Suprapubic skin (tissue), 4 donors: Measurements from ENCODE around the gene BACH1. TPM values are rescaled to one million over a fixed set of nuclear protein-coding genes. Genes with fewer than 3 reads are reported as not detected.

Source experiments
- DNase-seq, 2 donors: peaks; one replicate each; pipeline ENCODE4 v3.0.0-alpha.2; 2019; ENCODE audit warnings: low spot score in 2 of 2
- H3K27ac ChIP-seq: fragments of 200-600 bp; sonication (generic); one replicate; pipeline ENCODE4 v1.5.1; 2019
- H3K27me3 ChIP-seq: fragments of 200-600 bp; sonication (generic); one replicate; pipeline ENCODE4 v1.5.1; 2019
- H3K36me3 ChIP-seq: fragments of 200-600 bp; sonication (generic); one replicate; pipeline ENCODE4 v1.5.1; 2019
- H3K4me1 ChIP-seq: fragments of 200-600 bp; sonication (generic); one replicate; pipeline ENCODE4 v1.5.1; 2019
- H3K4me3 ChIP-seq: fragments of 200-600 bp; sonication (generic); one replicate; pipeline ENCODE4 v1.5.1; 2019; ENCODE audit warnings: mild to moderate bottlenecking
- H3K9me3 ChIP-seq: fragments of 200-600 bp; sonication (generic); one replicate; pipeline ENCODE4 v1.5.1; 2019
- EP300 ChIP-seq: sonication (generic); formaldehyde crosslinking; IDR thresholded peaks from one replicate; pipeline ENCODE4 v1.6.1; 2017; ENCODE audit warnings: antibody characterized with exemption
- POLR2A ChIP-seq, 2 donors: fragments of 450-650 bp; IDR thresholded peaks; one replicate each; pipeline ENCODE4 v1.6.1; 2017; ENCODE audit warnings: antibody characterized with exemption in 2 of 2, mild to moderate bottlenecking in 2 of 2, moderate library complexity in 2 of 2
- POLR2AphosphoS5 ChIP-seq, 3 donors: sonication (generic); formaldehyde crosslinking; IDR thresholded peaks; one replicate each; pipeline ENCODE4 v1.6.1; 2017; ENCODE audit warnings: antibody characterized with exemption in 3 of 3
- WGBS: methylation state at CpG from one replicate; pipeline ENCODE4 v1.1.5; 2018; 5-methylcytosine and 5-hydroxymethylcytosine counted together
- total RNA-seq, 4 donors: library from RNA; depleted of rRNA; stranded (reverse); fragments of >200 nt; gene quantifications; one replicate each; pipeline ENCODE4 v1.1.0, GENCODE V29; 2016
- TF ChIP-seq, protein P1 (sequence below), 2 donors: fragments of 200-600 bp in 1 of 2; fragments of 450-650 bp in 1 of 2; sonication (generic) in 1 of 2; IDR thresholded peaks; one replicate each; pipeline ENCODE4 v1.5.1; 2016 to 2019; ENCODE audit warnings: antibody characterized with exemption in 2 of 2, mild to moderate bottlenecking in 1 of 2, moderate library complexity in 1 of 2

BACH1 gene
- total RNA-seq, 4 donors from 2014 or later = 78.7 to 89.6 (median 84.0) TPM

DNA sequence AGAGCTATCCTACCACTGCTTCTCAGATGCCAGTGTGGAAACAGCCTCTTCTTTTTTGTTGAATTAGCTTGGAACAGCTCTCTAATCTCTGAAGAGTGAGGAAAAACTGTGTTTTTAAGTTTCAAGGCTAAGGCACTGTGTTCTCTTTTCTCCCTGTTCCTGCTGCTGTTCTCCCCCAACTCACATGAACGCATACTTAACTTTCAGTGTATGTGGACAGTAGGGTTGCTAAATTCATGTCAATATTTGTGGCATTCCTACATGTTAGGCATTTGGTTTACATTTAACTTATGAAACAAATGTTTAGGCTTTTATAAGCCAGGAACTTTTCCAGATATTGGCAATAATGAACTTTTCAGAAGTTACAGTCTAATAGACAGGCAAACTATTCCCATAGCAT is 6.8 kb downstream of the BACH1 start:
- H3K4me1 ChIP-seq = peaks cover 63% of the 10 kb centered on the region
- no peak overlapping the region for H3K27ac ChIP-seq
- no peaks in the 10 kb centered on the region for H3K27me3 ChIP-seq
- H3K36me3 ChIP-seq = no peaks in the 10 kb centered on the region
- H3K9me3 ChIP-seq = no peaks in the 10 kb centered on the region
- TF ChIP-seq POLR2A (IDR thresholded peaks at IDR 0.05) (no peak), POLR2AphosphoS5 (IDR thresholded peaks at IDR 0.05) (no peak)
- H3K4me3 ChIP-seq = no peak overlapping the region
- no peak for DNase-seq
- 39% methylated on average over 1 of the region's 1 CpG for WGBS

DNA sequence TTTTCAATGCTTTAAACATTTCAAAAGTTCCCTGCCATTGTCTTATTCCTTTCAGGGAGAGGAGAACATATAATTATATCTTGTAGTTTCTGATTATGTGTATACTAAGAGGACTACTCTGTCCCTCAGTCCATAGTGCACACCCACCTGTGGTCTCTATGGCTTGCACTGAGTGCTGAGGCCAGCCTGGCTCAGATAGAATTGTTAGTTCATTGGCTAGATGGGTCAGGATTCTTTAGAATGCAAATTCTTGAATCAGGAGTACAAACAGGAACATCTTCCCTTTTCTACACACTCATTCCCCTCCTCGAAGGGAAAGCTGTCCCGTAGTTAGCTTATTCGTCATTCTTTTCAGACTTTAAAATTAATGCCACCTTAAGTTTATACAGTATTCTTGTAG is 8.2 kb downstream of the BACH1 start:
- DNase-seq = no peak
- peaks cover 51% of the 10 kb centered on the region for H3K4me1 ChIP-seq
- H3K4me3 ChIP-seq = no peak overlapping the region
- H3K36me3 ChIP-seq = no peaks in the 10 kb centered on the region
- 46% methylated on average over 3 of the region's 3 CpGs for WGBS
- no peaks in the 10 kb centered on the region for H3K9me3 ChIP-seq
- TF ChIP-seq EP300 (no peak), POLR2AphosphoS5 (IDR thresholded peaks at IDR 0.05) (no peak)
- H3K27me3 ChIP-seq = no peaks in the 10 kb centered on the region
- H3K27ac ChIP-seq = no peak overlapping the region

DNA sequence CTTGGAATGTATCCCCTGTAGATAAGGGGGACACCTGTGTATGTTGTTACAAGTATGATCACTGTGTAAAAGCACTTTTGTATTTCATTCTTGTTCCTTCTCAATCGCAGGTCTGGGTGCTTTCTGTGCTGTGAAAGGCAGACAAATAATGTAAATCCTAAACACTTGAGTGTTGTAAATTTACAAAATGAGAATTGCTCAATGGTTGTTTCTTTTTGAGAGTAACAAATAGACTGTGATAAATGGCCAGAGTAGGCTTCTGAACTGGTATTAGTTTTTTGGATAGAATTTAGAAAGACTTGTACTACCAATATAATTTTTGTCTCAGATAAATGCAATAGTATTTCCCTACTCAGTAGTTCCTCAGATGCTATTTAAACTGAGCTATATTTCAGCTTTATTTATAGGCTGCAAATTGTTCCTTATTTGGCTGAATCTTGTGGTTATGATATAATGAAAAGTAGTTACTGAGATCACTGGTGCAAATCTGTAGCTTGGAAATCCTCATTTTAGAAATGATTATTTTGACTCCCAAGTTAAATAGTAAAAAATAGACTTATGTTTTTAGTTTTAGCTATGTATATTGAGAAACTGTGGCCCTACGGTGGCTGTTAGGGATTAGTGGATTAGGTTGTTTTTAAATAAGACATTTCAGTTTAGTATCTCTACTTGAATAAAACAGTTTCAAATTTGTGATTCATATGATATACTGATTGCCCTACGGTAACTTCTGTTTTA is 9.2 kb downstream of the BACH1 start:
- Histone ChIP-seq H3K4me1 (peaks cover 44% of the 10 kb centered on the region), H3K4me3 (no peak overlapping the region), H3K36me3 (no peaks in the 10 kb centered on the region), H3K27me3 (no peaks in the 10 kb centered on the region), H3K9me3 (no peaks in the 10 kb centered on the region), H3K27ac (no peak overlapping the region)
- DNase-seq = no peak
- 53% methylated on average over 3 of the region's 3 CpGs for WGBS
- TF ChIP-seq POLR2AphosphoS5 (IDR thresholded peaks at IDR 0.05) (no peak), EP300 (no peak), POLR2A (IDR thresholded peaks at IDR 0.05) (no peak)
- TF ChIP-seq, protein P1, sequence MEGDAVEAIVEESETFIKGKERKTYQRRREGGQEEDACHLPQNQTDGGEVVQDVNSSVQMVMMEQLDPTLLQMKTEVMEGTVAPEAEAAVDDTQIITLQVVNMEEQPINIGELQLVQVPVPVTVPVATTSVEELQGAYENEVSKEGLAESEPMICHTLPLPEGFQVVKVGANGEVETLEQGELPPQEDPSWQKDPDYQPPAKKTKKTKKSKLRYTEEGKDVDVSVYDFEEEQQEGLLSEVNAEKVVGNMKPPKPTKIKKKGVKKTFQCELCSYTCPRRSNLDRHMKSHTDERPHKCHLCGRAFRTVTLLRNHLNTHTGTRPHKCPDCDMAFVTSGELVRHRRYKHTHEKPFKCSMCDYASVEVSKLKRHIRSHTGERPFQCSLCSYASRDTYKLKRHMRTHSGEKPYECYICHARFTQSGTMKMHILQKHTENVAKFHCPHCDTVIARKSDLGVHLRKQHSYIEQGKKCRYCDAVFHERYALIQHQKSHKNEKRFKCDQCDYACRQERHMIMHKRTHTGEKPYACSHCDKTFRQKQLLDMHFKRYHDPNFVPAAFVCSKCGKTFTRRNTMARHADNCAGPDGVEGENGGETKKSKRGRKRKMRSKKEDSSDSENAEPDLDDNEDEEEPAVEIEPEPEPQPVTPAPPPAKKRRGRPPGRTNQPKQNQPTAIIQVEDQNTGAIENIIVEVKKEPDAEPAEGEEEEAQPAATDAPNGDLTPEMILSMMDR (IDR thresholded peaks at IDR 0.05) = no peak

DNA sequence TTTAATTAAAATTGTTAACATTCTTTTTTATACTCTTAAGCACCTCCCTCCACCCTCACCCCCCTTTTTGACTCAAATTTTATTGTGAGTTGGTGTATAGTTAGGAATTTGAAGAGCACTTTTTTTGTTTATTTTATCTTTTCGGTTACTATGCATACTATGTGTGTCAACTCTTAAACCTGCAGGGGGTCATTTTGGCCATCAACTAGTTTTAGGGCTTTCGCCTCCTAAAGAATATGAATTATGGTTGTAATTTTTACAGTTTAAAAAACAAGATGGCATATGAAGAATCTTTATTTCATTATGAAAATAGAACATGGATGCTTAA is 9.7 kb downstream of the BACH1 start:
- no peak overlapping the region for H3K27ac ChIP-seq
- no peaks in the 10 kb centered on the region for H3K27me3 ChIP-seq
- TF ChIP-seq POLR2A (IDR thresholded peaks at IDR 0.05) (no peak), EP300 (no peak), POLR2AphosphoS5 (IDR thresholded peaks at IDR 0.05) (no peak)
- TF ChIP-seq, protein P1 (IDR thresholded peaks at IDR 0.05) = no peak
- 95% methylated on average over 2 of the region's 2 CpGs for WGBS
- no peaks in the 10 kb centered on the region for H3K9me3 ChIP-seq
- H3K36me3 ChIP-seq = no peaks in the 10 kb centered on the region
- DNase-seq = no peak
- H3K4me3 ChIP-seq = no peak overlapping the region
- peaks cover 44% of the 10 kb centered on the region for H3K4me1 ChIP-seq

DNA sequence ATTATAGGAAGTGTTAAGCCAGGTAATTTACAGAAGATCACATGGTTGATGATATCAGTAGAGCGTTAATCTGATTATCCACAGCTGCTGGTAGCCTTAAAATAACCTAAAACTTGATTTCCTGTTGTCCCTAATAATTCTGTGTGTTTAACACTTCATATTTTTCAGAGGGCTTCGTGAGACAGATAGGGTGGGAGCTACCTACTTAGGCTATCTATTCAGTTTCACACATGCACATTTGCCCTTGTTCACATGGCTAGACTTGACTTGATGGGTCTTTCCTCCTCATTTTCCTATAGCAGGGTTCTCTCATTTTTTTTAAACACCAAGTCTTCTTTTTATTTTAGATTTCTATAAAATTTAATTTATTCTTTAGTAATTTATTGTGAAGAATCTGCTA is 11.0 kb downstream of the BACH1 start:
- WGBS = 70% methylated on average over 2 of the region's 2 CpGs
- Histone ChIP-seq H3K27ac (no peak overlapping the region), H3K9me3 (no peaks in the 10 kb centered on the region), H3K36me3 (no peaks in the 10 kb centered on the region), H3K4me1 (peaks cover 45% of the 10 kb centered on the region), H3K27me3 (no peaks in the 10 kb centered on the region), H3K4me3 (no peak overlapping the region)
- DNase-seq = no peak
- TF ChIP-seq POLR2A (IDR thresholded peaks at IDR 0.05) = no peak
- TF ChIP-seq EP300 = no peak
- TF ChIP-seq, protein P1 (IDR thresholded peaks at IDR 0.05) = no peak
- TF ChIP-seq POLR2AphosphoS5 (IDR thresholded peaks at IDR 0.05) = no peak

DNA sequence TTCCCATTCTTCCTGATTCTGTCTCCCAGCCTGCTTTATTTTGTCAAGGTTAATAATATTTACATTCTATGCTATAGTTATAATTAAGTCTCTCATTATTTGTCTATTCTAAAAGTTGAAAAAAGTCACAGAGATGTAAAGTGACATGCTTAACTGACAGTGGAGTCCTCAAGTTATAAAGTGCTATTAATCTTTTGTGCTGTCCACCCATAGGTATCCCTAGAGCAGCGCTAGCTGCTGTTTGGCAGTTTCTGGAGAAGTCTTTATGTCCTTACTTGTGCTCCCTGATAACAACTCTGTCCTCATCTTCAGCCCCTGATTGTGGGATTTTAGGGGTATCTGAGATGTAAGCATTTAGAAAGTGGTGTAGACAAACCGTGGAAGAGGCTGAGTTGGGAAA is 13.1 kb downstream of the BACH1 start:
- Histone ChIP-seq H3K36me3 (no peaks in the 10 kb centered on the region), H3K9me3 (no peaks in the 10 kb centered on the region), H3K27ac (no peak overlapping the region), H3K4me1 (peaks cover 41% of the 10 kb centered on the region), H3K4me3 (no peak overlapping the region), H3K27me3 (no peaks in the 10 kb centered on the region)
- TF ChIP-seq EP300 (no peak), POLR2AphosphoS5 (IDR thresholded peaks at IDR 0.05) (no peak), POLR2A (IDR thresholded peaks at IDR 0.05) (no peak)
- TF ChIP-seq, protein P1 (IDR thresholded peaks at IDR 0.05) = no peak
- DNase-seq = no peak
- WGBS = 97% methylated on average over 2 of the region's 2 CpGs
